Ascending aorta (tissue), 2 donors: ENCODE results near the gene INTS6. TPM values are rescaled to one million over a fixed set of nuclear protein-coding genes. Genes with fewer than 3 reads are reported as not detected.
A peak's percentile ranks its signal among the peaks of the same experiment; 100 is the strongest.

Source experiments
- DNase-seq, 2 donors: peaks; one replicate each; pipeline ENCODE4 v3.0.0-alpha.2; 2019; ENCODE audit warnings: low spot score in 2 of 2
- H3K27ac ChIP-seq, 2 donors: fragments of 200-600 bp; sonication (generic); one replicate each; pipeline ENCODE4 v1.5.1; 2016 to 2017; ENCODE audit warnings: mild to moderate bottlenecking in 1 of 2
- H3K27me3 ChIP-seq: fragments of 200-600 bp; sonication (generic); one replicate; pipeline ENCODE4 v1.5.1; 2017
- H3K36me3 ChIP-seq, 2 donors: fragments of 200-600 bp; sonication (generic); one replicate each; pipeline ENCODE4 v1.5.1; 2016
- H3K4me1 ChIP-seq, 2 donors: fragments of 200-600 bp; sonication (generic); one replicate each; pipeline ENCODE4 v1.5.1; 2016 to 2017; ENCODE audit warnings: mild to moderate bottlenecking in 1 of 2
- H3K4me3 ChIP-seq, 2 donors: fragments of 200-600 bp; sonication (generic); one replicate each; pipeline ENCODE4 v1.5.1; 2016 to 2017; ENCODE audit warnings: mild to moderate bottlenecking in 1 of 2
- H3K9me3 ChIP-seq, 2 donors: fragments of 200-600 bp; sonication (generic); one replicate each; pipeline ENCODE4 v1.5.1; 2016
- intact Hi-C: fragments of 100-400 bp; cut with DNase I; formaldehyde crosslinking; loops from one replicate; pipeline ENCODE4 v1.15.1; 2023
- total RNA-seq: library from RNA; depleted of rRNA; stranded (reverse); fragments of >200 nt; gene quantifications from one replicate; pipeline ENCODE4 v1.1.0, GENCODE V29; 2016
- TF ChIP-seq, protein P1 (sequence below), 3 experiments: fragments of 200-600 bp in 2 of 3; fragments of 450-650 bp in 1 of 3; sonication (generic) in 2 of 3; IDR thresholded peaks; one replicate each; pipeline ENCODE4 v1.5.1; 2016 to 2019; ENCODE audit warnings: antibody characterized with exemption in 3 of 3, mild to moderate bottlenecking in 1 of 3, moderate library complexity in 1 of 3

The INTS6 gene
- total RNA-seq, 1 donor from 2014 or later: 43.5 TPM

DNA sequence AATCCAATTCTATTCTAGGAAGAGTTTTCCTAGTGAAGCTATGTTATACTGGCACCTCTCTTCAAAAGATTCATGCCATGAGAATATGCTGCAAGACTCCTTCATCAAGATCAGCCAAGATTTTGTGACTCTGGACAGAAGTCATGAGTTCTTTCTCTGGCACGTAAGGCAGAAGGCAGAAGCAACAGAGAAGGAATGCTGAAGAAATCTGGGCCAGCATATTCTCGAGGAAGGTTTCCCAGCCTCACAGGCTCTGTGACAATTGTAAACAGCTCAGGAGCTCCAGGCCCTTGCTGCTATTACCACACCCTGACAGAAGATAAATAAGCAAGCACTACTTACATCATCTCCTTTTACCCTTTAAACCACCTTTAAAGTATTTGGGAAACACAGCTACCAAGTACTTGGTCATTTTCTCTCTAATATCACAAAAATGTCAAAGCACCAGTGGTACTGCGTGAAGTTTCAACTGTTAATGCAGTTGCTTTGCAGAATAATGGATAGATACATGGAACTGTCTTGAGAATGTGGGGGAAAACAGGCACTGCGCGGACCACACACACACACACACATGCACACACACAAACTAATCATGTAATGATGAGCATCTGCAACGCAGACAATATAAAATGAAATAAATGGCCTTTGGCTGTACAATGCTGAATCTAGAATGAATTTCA is 55.4 kb downstream of the INTS6 start:
- DNase-seq: peak in 1 of 2 donors; percentile 64
- intact Hi-C loops: loop anchor here (2.0 kb wide), 1 partner anchor 55 kb away; the partner anchor contains the start of gene INTS6
- TF ChIP-seq, protein P1, sequence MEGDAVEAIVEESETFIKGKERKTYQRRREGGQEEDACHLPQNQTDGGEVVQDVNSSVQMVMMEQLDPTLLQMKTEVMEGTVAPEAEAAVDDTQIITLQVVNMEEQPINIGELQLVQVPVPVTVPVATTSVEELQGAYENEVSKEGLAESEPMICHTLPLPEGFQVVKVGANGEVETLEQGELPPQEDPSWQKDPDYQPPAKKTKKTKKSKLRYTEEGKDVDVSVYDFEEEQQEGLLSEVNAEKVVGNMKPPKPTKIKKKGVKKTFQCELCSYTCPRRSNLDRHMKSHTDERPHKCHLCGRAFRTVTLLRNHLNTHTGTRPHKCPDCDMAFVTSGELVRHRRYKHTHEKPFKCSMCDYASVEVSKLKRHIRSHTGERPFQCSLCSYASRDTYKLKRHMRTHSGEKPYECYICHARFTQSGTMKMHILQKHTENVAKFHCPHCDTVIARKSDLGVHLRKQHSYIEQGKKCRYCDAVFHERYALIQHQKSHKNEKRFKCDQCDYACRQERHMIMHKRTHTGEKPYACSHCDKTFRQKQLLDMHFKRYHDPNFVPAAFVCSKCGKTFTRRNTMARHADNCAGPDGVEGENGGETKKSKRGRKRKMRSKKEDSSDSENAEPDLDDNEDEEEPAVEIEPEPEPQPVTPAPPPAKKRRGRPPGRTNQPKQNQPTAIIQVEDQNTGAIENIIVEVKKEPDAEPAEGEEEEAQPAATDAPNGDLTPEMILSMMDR (IDR thresholded peaks at IDR 0.05): no peak
- H3K9me3 ChIP-seq: no peaks in the 10 kb centered on the region
- no peaks in the 10 kb centered on the region for H3K27me3 ChIP-seq
- no peak overlapping the region for H3K4me3 ChIP-seq
- peaks cover 0 to 15% of the 10 kb centered on the region in 2 donors for H3K4me1 ChIP-seq
- no peaks in the 10 kb centered on the region for H3K36me3 ChIP-seq
- H3K27ac ChIP-seq: peak overlapping the region; percentile 32 to 52

GRCh38 chr13:51396352-51396751 is 56.5 kb downstream of the INTS6 start:
- no peaks in the 10 kb centered on the region for H3K36me3 ChIP-seq
- H3K9me3 ChIP-seq: no peaks in the 10 kb centered on the region
- no peaks in the 10 kb centered on the region for H3K27me3 ChIP-seq
- intact Hi-C loops: loop anchor here (2.0 kb wide), 1 partner anchor 56 kb away; the partner anchor contains the start of gene INTS6
- H3K4me3 ChIP-seq: no peak overlapping the region
- no peak for DNase-seq
- TF ChIP-seq, protein P1 (IDR thresholded peaks at IDR 0.05): no peak
- H3K27ac ChIP-seq: peak overlapping the region in 1 of 2 donors; percentile 32
- peaks cover 0 to 10% of the 10 kb centered on the region in 2 donors for H3K4me1 ChIP-seq

GRCh38 chr13:51394724-51395123 is 58.1 kb downstream of the INTS6 start:
- no peak overlapping the region for H3K27ac ChIP-seq
- H3K27me3 ChIP-seq: no peaks in the 10 kb centered on the region
- DNase-seq: no peak
- intact Hi-C loops: no loop called here
- no peaks in the 10 kb centered on the region for H3K36me3 ChIP-seq
- TF ChIP-seq, protein P1 (IDR thresholded peaks at IDR 0.05): no peak
- no peaks in the 10 kb centered on the region for H3K9me3 ChIP-seq
- H3K4me3 ChIP-seq: no peak overlapping the region
- H3K4me1 ChIP-seq: peaks cover 0 to 10% of the 10 kb centered on the region in 2 donors

DNA sequence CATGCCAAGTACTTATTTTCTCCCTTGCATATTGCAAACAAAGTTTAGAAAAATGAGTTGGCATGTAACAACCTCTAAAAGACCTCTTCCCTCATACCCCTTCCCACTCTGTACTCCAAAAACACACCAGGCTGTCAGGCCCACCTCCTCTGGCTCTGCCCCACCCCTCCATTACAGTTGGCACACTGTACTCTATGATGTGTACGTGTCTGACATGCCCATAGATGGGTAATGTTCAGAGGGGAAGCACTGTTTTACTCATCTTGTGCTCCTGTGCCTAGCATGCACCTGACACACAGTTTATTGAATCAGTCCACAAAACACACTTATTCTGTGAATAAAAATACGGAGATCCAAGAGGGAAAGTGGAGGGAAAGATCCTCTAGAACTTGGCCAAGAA is 67.7 kb downstream of the INTS6 start:
- Histone ChIP-seq H3K27ac (no peak overlapping the region), H3K27me3 (no peaks in the 10 kb centered on the region), H3K36me3 (peaks cover 19 to 20% of the 10 kb centered on the region in 2 donors), H3K4me3 (no peak overlapping the region), H3K4me1 (no peaks in the 10 kb centered on the region), H3K9me3 (no peaks in the 10 kb centered on the region)
- no peak for DNase-seq
- TF ChIP-seq, protein P1 (IDR thresholded peaks at IDR 0.05): no peak
- intact Hi-C loops: no loop called here

GRCh38 chr13:51380269-51380668 is 72.6 kb downstream of the INTS6 start:
- H3K27me3 ChIP-seq: no peaks in the 10 kb centered on the region
- H3K27ac ChIP-seq: no peak overlapping the region
- no peak overlapping the region for H3K4me3 ChIP-seq
- no peaks in the 10 kb centered on the region for H3K9me3 ChIP-seq
- H3K4me1 ChIP-seq: no peaks in the 10 kb centered on the region
- H3K36me3 ChIP-seq: peaks cover 19 to 43% of the 10 kb centered on the region in 2 donors
- intact Hi-C loops: no loop called here
- TF ChIP-seq, protein P1 (IDR thresholded peaks at IDR 0.05): no peak
- no peak for DNase-seq
